HG02571 (cell line): ENCODE data around the gene DCDC2C.

Experiments
- ATAC-seq: cut with Tn5 transposase; IDR thresholded peaks from one replicate; pipeline ENCODE4 v1.9.1; 2021; ENCODE audit warnings: mild to moderate bottlenecking, moderate library complexity; ENCODE audit not compliant: unreplicated experiment

The DCDC2C gene

DNA sequence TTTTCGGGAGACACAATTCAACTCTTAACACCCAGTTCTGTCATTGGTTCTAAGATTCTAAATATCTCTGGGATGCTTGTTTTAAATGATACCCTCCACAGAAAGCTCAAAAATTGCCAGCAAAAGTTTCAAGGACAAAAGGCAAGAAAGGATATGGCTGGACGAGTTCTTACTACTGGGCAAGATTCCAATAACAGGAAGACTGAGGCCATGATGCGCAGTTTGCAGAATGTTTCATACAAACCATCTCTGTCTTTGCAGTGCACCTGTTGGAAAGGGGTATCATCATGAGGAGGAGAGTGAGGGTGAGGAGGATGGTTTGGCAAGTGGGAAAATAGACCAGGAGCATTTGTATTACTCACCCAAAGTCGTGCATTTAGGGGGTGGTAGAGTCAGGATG is 172.8 kb downstream of the DCDC2C start:
- ATAC-seq, result no peak

DNA sequence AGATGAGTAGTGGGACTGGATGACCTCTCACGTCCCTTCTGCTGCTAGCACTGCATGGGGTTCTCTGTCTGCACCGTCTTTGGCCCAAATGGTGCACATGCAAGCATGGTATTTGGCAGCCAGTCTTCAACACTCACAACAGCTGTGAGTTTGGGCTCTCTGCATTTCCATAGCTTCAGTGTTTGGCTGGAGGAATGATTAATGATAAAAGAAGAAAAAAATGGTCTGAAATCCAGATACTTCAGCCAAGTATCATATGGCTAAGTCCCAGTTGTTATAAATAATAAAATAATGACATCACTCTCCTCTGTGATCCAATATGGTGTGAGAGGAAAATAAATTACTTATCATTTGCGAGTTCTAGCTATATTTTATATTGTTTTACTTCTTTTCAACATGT is 173.3 kb downstream of the DCDC2C start:
- ATAC-seq, result no peak

DNA sequence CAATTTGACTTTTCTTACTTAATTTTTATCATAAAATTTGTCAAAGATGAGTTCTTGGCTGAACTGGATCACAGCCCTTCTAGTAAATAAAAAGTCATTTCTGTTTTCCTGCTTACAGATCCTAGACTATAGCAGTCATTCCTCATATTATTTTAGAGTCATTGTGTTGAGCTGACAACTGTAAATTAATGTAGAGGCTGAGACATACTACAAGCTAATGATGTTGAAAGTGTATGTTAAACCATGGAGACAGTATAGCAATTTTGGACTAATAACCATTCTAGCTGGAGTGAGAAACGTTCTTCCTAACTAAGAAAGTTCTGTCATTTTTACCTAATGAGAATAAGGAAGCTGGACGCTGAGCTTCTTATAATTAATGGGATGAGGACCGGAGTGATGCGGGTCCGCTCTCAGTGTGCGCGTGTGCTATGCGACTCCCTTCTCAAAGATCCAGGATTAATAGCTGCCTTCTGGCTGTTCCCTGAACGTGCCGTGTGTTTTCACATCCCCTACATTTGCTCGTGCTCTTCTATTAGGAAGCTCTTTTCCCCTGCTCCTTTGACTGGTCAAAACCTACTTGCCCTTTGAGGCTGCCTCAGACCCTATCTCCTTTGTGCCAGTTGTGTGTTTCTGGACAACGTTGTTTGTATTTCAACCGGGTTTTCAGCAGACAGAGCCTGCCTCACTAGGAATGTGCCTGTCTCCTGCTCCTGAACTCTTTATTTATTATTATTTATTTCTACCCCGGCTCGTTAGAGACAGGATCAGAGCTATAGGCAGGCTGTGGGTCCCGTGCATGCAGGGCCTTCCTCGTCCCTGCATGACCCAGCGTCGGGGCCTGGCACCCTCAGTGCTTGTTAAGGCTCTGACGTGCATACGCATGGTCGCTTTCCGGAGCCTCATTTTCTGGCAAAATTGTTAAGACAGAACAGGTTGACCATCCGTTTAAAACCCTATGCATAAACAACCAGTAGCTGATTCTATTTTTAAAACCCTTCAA is 182.6 kb downstream of the DCDC2C start:
- no peak for ATAC-seq

DNA sequence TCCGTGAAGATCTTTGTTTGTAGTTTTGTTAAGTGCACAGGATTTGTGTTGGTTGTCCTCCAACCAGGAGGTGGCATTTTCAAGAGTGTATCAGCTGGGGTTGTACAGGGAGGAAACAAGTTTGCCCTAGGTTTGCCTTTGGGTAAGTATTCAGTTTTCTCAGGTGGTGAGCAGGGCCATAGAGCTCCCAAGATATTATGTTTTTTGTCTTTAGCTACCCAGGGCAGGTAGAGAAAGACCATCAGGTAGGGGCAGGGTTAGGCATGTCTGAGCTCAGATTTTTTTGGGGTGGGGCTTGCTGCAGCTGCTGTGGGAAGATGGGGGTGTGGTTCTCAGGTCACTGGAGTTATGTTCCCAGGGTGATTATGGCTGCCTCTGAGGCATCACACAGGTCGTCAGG is 191.6 kb downstream of the DCDC2C start:
- no peak for ATAC-seq
